Activated CD4-positive, alpha-beta T cell treated with anti-CD3 and anti-CD28 coated beads for 36 hours (primary cell): ENCODE results near the gene KIAA1217. TPM values are rescaled to one million over a fixed set of nuclear protein-coding genes. Genes with fewer than 3 reads are reported as not detected.

Source experiments
- ATAC-seq: fragments of 200-7000 bp; cut with Tn5 transposase; one replicate; pipeline ENCODE4 v1.10.0; 2021; ENCODE audit warnings: mild to moderate bottlenecking, moderate library complexity
- CTCF ChIA-PET: fragments of 350-600 bp; sonication (Branson Sonifier 250); formaldehyde crosslinking; loops from one replicate; lab custom pipeline; 2021; ENCODE audit warnings: antibody characterized with exemption; lab: Charles Lee
- POLR2A ChIA-PET: fragments of 350-600 bp; sonication (Branson Sonifier 250); formaldehyde crosslinking; loops from one replicate; lab custom pipeline; 2021; ENCODE audit warnings: antibody characterized with exemption, inconsistent platforms; lab: Charles Lee
- DNase-seq: peaks from one replicate; pipeline ENCODE4 v3.0.0-alpha.2; 2020
- H3K27ac Mint-ChIP-seq: one replicate; pipeline ENCODE4 v1.8.0; 2021; ENCODE audit warnings: mixed read lengths
- H3K27me3 Mint-ChIP-seq: one replicate; pipeline ENCODE4 v1.8.0; 2021; ENCODE audit warnings: mixed read lengths
- H3K36me3 Mint-ChIP-seq: one replicate; pipeline ENCODE4 v1.8.0; 2021; ENCODE audit warnings: low read depth, mixed read lengths
- H3K4me1 Mint-ChIP-seq: one replicate; pipeline ENCODE4 v1.8.0; 2021; ENCODE audit warnings: mixed read lengths
- H3K4me3 Mint-ChIP-seq: one replicate; pipeline ENCODE4 v1.8.0; 2021; ENCODE audit warnings: mild to moderate bottlenecking, moderate library complexity, mixed read lengths
- H3K9me3 Mint-ChIP-seq: one replicate; pipeline ENCODE4 v1.8.0; 2021; ENCODE audit warnings: low read depth, mixed read lengths
- intact Hi-C, 2 experiments: fragments of 100-400 bp; cut with DNase I in 1 of 2; cut with micrococcal nuclease in 1 of 2; formaldehyde crosslinking; loops; one replicate each; pipeline versions ENCODE4 v1.14.2 to v1.15.1; 2022 to 2024; cut with DNase I, micrococcal nuclease
- total RNA-seq, 2 experiments: library from RNA; stranded (reverse); gene quantifications; one replicate each; pipeline ENCODE4 v1.2.3, GENCODE V29; 2021

KIAA1217 gene
- total RNA-seq, 2 experiments from 2014 or later = 0.53 to 0.60 TPM

DNA sequence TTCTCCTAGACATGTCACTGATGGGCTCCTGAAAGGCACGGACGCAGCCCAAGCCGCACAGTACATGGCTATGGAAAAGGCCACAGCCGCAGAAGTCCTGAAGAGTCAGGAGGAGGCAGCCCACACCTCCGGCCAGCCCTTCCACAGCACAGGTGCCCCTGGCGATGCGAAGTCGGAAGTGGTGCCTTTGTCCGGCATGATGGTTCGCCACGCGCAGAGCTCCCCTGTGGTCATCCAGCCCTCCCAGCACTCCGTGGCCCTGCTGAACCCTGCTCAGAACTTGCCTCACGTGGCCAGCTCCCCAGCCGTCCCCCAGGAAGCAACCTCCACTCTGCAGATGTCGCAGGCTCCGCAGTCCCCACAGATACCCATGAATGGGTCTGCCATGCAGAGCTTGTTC lies 315.4 kb downstream of the KIAA1217 start:
- ChIA-PET CTCF (no interaction called here), POLR2A (no interaction called here)
- Mint-ChIP-seq H3K27ac (no peak overlapping the region), H3K27me3 (peaks cover 2% of the 10 kb centered on the region), H3K4me3 (no peak overlapping the region), H3K36me3 (no peaks in the 10 kb centered on the region), H3K4me1 (peaks cover 8% of the 10 kb centered on the region), H3K9me3 (no peaks in the 10 kb centered on the region)
- intact Hi-C loops = no loop called here
- no peak for ATAC-seq
- DNase-seq = no peak

DNA sequence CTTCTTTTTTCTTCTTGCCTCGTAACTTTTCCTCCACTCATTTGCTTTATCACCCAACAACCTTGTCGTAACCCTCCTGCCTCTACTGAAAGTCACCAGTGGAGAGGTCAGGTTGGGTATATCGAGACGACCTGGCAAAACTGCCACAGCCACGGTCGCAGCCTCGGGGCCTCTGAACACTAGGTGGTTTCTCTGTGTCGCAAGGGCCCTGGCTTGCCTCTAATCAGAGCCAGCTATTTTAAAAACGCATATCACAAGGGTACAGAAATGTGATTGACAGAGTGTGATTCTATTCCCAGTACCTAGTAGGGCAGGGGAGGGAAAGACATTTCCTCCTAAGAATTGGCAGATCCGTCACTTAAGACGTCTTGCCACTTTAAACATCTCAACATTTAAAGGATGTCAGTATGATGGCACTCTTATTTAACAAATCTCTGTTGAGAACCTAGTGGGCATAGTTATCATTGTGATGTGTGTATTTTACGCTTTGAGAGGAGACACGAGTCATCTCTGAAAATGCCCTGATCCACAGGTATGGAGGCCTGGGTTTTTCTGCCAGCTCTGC lies 317.2 kb downstream of the KIAA1217 start:
- Mint-ChIP-seq H3K27ac (no peak overlapping the region), H3K4me1 (no peaks in the 10 kb centered on the region), H3K36me3 (no peaks in the 10 kb centered on the region), H3K4me3 (no peak overlapping the region), H3K9me3 (no peaks in the 10 kb centered on the region), H3K27me3 (peaks cover 6% of the 10 kb centered on the region)
- DNase-seq (no peak), ATAC-seq (no peak)
- intact Hi-C loops = no loop called here
- POLR2A ChIA-PET = no interaction called here
- CTCF ChIA-PET = no interaction called here

DNA sequence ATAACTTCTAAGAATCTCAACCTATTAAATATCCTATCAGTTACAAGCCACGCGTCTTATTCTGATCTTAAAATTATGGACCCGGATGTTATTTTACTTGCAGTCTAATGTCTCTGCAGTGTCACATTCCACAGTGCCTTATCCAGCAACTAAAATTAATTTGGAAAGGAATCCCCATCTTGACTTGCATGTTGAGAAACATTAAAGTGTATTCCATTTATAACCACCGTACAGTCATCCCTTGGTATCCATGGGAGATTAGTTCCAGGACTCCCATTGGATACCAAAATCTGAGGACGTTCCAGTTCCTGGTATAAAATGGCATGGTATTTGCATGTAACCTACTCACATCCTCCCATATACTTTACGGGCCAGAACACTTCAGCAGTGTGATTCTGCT lies 320.0 kb downstream of the KIAA1217 start:
- Mint-ChIP-seq H3K4me3 (no peak overlapping the region), H3K27me3 (peaks cover 9% of the 10 kb centered on the region), H3K4me1 (no peaks in the 10 kb centered on the region), H3K36me3 (no peaks in the 10 kb centered on the region), H3K9me3 (peaks cover 3% of the 10 kb centered on the region), H3K27ac (no peak overlapping the region)
- ATAC-seq = no peak
- POLR2A ChIA-PET = no interaction called here
- intact Hi-C loops = no loop called here
- no peak for DNase-seq
- CTCF ChIA-PET = no interaction called here

DNA sequence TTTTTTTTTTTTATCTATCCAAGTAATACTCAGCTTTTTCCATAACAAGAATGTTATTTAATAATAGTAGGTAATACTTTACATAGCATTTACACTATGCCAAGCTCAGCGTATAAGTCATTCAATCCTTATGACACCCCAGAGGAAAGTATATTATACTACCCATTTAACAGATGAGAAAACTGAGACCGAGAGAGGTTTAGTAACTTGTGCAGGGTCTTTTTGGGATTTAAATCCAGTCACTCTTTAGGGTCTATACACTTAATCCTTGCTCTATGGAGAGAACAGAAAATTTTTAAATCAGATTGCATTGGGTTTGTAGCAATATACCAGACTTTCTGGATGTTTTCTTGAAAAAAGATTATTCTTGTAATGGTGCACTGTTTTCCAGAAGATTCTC lies 322.5 kb downstream of the KIAA1217 start:
- H3K9me3 Mint-ChIP-seq = peaks cover 3% of the 10 kb centered on the region
- ChIA-PET POLR2A (no interaction called here), CTCF (interaction anchor here (1.3 kb wide), 1 partner anchor 23 kb away, joined by 5 read pairs; no protein-coding TSS in a partner anchor)
- ATAC-seq (no peak), DNase-seq (no peak)
- intact Hi-C loops = no loop called here
- no peaks in the 10 kb centered on the region for H3K4me1 Mint-ChIP-seq
- no peak overlapping the region for H3K4me3 Mint-ChIP-seq
- peaks cover 12% of the 10 kb centered on the region for H3K27me3 Mint-ChIP-seq
- no peak overlapping the region for H3K27ac Mint-ChIP-seq
- no peaks in the 10 kb centered on the region for H3K36me3 Mint-ChIP-seq

DNA sequence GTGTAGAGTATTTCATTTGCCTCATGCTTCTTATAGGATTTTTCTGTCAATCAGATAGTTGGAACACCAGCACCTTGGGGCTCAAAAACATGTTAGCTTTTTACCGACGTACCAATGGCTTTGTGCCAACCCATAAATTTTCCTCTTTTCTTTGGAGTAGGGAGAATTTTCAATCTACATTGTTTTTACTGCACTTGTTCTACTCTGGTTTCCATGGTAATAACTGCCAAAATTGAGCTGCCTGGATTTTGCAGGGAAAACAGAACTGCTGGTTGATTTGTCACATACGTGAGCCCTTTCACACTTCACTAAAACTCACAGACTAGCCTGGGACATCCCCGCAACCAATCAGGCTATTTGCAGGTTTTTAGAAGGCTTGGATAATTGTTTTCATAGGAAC lies 325.0 kb downstream of the KIAA1217 start:
- ATAC-seq (no peak), DNase-seq (no peak)
- Mint-ChIP-seq H3K9me3 (peaks cover 3% of the 10 kb centered on the region), H3K4me1 (no peaks in the 10 kb centered on the region), H3K27ac (no peak overlapping the region), H3K4me3 (no peak overlapping the region), H3K36me3 (no peaks in the 10 kb centered on the region), H3K27me3 (peaks cover 12% of the 10 kb centered on the region)
- ChIA-PET POLR2A (no interaction called here), CTCF (no interaction called here)
- intact Hi-C loops = no loop called here

DNA sequence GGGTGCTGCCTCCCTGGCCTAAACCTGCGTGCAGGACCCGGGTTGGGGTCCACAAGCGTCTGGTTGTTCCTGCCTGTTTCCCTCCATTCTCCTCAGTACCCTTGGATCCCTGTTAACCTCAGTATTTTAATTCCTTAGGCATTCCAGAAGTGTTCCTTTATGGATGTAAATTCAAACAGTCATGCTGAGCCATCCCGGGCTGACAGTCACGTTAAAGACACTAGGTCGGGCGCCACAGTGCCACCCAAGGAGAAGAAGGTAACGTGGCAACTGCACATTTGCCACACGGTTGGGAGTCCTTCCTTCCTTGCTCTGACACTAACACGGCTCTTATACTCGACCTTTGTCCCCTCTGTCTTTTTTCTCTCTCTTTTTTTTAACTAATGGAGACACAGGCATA lies 327.7 kb downstream of the KIAA1217 start:
- no peaks in the 10 kb centered on the region for H3K36me3 Mint-ChIP-seq
- no peak overlapping the region for H3K4me3 Mint-ChIP-seq
- CTCF ChIA-PET = no interaction called here
- POLR2A ChIA-PET = no interaction called here
- ATAC-seq (no peak), DNase-seq (no peak)
- H3K27ac Mint-ChIP-seq = no peak overlapping the region
- H3K9me3 Mint-ChIP-seq = peaks cover 3% of the 10 kb centered on the region
- H3K27me3 Mint-ChIP-seq = peaks cover 9% of the 10 kb centered on the region
- intact Hi-C loops = no loop called here
- no peaks in the 10 kb centered on the region for H3K4me1 Mint-ChIP-seq

DNA sequence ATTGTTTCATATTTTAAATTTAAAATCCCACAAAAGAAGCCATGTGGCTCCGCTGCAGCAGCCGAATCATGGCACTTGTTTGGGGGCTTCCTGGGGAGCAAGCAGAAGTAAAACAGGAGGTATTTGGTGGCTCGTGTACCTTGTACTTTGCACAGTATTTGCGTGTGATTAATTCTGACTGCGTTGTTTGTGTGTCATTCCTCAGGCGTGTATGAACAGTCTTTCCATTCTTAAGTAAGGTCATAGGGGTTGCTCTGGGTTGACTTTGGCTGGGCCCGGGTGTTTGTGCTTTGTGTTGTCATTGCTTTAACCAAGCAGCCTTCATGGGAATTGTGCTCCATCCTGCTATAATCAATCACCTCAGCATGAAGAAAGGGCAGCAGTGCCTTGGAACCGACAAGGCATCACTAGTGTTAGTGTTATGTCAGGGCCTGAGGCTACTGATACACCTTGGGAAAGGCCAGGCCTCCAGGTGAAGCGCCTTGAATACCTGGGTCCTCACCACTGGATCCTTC lies 332.4 kb downstream of the KIAA1217 start:
- no peak overlapping the region for H3K27ac Mint-ChIP-seq
- CTCF ChIA-PET = interaction anchor here (1.0 kb wide), 1 partner anchor 9 kb away, joined by 3 read pairs; no protein-coding TSS in a partner anchor
- H3K27me3 Mint-ChIP-seq = no peaks in the 10 kb centered on the region
- no peak for ATAC-seq
- H3K36me3 Mint-ChIP-seq = no peaks in the 10 kb centered on the region
- no peaks in the 10 kb centered on the region for H3K4me1 Mint-ChIP-seq
- POLR2A ChIA-PET = no interaction called here
- no peak overlapping the region for H3K4me3 Mint-ChIP-seq
- H3K9me3 Mint-ChIP-seq = no peaks in the 10 kb centered on the region
- intact Hi-C loops = no loop called here
- no peak for DNase-seq

DNA sequence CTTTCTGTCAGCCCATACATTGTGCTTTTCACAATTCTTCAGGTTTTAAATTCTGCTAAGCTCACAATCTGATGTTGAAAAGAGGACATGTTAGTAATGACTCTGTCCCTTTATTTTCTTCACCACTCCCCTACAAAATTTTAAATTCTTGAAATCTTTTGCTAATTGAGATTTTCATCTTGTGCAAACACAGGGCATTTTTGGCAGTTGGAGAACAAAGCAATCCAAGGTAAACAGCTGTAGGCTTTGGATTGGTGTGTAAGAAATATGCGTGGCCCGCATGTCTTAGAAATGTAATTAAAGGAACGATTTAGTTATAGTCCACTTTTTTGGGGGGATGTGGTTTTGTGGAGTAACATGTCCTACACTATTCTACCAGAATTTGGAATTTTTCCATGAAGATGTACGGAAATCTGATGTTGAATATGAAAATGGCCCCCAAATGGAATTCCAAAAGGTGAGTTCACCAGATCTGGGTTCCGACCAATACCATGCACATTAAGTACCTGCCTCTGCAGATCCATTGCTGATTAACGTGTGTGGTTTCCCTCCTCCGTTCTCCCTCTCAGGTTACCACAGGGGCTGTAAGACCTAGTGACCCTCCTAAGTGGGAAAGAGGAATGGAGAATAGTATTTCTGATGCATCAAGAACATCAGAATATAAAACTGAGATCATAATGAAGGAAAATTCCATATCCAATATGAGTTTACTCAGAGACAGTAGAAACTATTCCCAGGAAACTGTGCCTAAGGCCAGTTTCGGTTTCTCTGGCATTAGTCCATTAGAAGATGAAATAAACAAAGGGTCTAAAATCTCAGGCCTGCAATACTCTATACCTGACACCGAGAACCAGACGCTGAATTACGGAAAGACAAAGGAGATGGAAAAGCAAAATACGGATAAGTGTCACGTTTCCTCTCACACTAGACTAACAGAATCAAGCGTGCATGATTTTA lies 333.7 kb downstream of the KIAA1217 start:
- ChIA-PET POLR2A (no interaction called here), CTCF (interaction anchor here (0.7 to 1.0 kb wide), 2 partner anchors 10 to 254 kb away, joined by 3 read pairs; no protein-coding TSS in a partner anchor)
- no peak overlapping the region for H3K4me3 Mint-ChIP-seq
- no peak for ATAC-seq
- H3K27me3 Mint-ChIP-seq = no peaks in the 10 kb centered on the region
- no peaks in the 10 kb centered on the region for H3K36me3 Mint-ChIP-seq
- no peak for DNase-seq
- no peak overlapping the region for H3K27ac Mint-ChIP-seq
- H3K4me1 Mint-ChIP-seq = no peaks in the 10 kb centered on the region
- intact Hi-C loops = no loop called here
- H3K9me3 Mint-ChIP-seq = no peaks in the 10 kb centered on the region

DNA sequence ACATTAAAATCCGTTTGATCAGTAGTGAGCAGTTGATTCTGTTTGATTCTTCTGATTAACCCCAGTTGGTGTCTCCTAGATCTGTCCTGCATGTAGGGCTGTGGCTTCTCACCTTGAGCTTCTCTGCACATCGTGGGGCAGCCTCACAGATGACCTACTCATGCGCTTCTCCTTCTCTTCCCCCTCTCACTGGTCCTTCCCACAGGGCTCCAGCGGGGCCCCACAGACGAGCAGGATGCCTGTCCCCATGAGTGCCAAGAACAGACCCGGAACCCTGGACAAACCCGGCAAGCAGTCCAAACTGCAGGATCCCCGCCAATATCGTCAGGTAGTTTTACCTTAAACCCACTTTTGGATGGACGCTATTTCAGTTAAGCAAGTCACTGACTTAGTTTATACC lies 335.8 kb downstream of the KIAA1217 start:
- ChIA-PET POLR2A (no interaction called here), CTCF (no interaction called here)
- no peak overlapping the region for H3K27ac Mint-ChIP-seq
- H3K27me3 Mint-ChIP-seq = no peaks in the 10 kb centered on the region
- no peaks in the 10 kb centered on the region for H3K9me3 Mint-ChIP-seq
- no peaks in the 10 kb centered on the region for H3K36me3 Mint-ChIP-seq
- DNase-seq (no peak), ATAC-seq (no peak)
- no peaks in the 10 kb centered on the region for H3K4me1 Mint-ChIP-seq
- no peak overlapping the region for H3K4me3 Mint-ChIP-seq
- intact Hi-C loops = no loop called here

DNA sequence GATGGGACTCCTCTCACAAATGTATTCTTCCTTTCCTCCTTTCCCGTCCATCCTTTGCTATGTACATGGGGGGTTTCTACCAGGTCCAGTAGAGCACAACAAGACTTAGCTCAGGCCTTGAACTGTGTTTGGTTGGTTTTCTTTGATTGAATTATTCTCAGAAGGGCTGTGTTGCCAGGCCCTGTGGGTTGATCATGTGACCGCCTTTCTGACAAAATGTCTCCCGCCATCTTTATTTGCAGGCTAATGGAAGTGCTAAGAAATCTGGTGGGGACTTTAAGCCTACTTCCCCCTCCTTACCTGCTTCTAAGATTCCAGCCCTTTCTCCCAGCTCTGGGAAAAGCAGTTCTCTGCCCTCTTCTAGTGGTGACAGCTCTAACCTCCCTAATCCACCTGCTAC lies 336.6 kb downstream of the KIAA1217 start:
- POLR2A ChIA-PET = no interaction called here
- Mint-ChIP-seq H3K4me3 (no peak overlapping the region), H3K27me3 (no peaks in the 10 kb centered on the region), H3K27ac (no peak overlapping the region), H3K9me3 (no peaks in the 10 kb centered on the region), H3K36me3 (no peaks in the 10 kb centered on the region), H3K4me1 (no peaks in the 10 kb centered on the region)
- intact Hi-C loops = no loop called here
- DNase-seq (no peak), ATAC-seq (no peak)
- CTCF ChIA-PET = no interaction called here

DNA sequence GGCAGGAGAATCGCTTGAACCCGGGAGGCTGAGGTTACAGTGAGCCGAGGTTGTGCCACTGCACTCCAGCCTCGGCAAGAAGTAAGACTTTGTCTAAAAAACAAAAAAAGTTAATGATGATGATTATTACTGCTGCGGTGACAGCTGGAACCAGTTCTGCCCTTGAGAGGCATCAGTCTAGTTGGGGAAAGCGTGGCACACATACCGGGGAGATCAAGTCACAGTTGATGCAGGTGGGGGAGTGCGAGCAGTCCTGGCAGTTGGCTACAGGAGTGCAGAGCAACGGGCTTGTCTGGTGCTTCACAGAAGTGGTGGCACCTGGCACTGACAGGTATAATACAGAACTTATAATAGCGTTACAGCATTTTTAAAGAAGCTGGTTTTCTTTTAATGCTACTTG lies 341.7 kb downstream of the KIAA1217 start:
- Mint-ChIP-seq H3K4me3 (no peak overlapping the region), H3K27me3 (peaks cover 2% of the 10 kb centered on the region)
- no peak for DNase-seq

DNA sequence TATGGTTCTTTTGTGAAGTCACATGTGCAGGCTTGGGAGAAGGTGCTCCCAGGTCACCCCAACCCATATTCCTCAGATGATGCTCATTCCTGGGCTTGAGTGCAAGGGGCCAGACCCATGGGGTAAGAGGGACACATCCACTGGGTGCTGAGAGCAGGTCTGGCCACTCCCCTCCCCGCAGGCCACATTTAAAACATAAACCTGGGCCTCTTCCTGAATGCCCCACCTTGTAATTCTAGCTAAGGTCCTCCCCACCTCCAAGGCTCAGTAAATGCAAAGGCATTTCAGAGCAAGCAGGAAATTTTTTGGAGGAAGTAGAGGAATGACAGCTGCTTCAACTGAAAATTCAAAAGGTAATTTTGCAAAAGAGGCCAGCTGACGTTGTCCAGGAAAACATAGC lies 342.2 kb downstream of the KIAA1217 start:
- no peaks in the 10 kb centered on the region for H3K4me1 Mint-ChIP-seq
- ChIA-PET CTCF (interaction anchor here (0.7 kb wide), 1 partner anchor 42 kb away, joined by 3 read pairs; no protein-coding TSS in a partner anchor), POLR2A (no interaction called here)
- DNase-seq = no peak
- H3K36me3 Mint-ChIP-seq = no peaks in the 10 kb centered on the region
- ATAC-seq = no peak
- intact Hi-C loops = no loop called here
- H3K27ac Mint-ChIP-seq = no peak overlapping the region
- H3K9me3 Mint-ChIP-seq = no peaks in the 10 kb centered on the region
- no peak overlapping the region for H3K4me3 Mint-ChIP-seq
- peaks cover 2% of the 10 kb centered on the region for H3K27me3 Mint-ChIP-seq

More for the DNA sequence above, 341.7 kb downstream of the KIAA1217 start:
- POLR2A ChIA-PET = no interaction called here
- Mint-ChIP-seq H3K36me3 (no peaks in the 10 kb centered on the region), H3K9me3 (no peaks in the 10 kb centered on the region), H3K27ac (no peak overlapping the region), H3K4me1 (no peaks in the 10 kb centered on the region)
- intact Hi-C loops = no loop called here
- no peak for ATAC-seq
- CTCF ChIA-PET = interaction anchor here (0.7 kb wide), 1 partner anchor 42 kb away, joined by 3 read pairs; no protein-coding TSS in a partner anchor
